Stimulated activated CD4-positive, alpha-beta T cell treated with anti-CD3 and anti-CD28 coated beads, Interleukin-15, amount 100 ng/mL, for 24 hours (primary cell): Measurements from ENCODE around the gene LYRM4.

ENCODE experiments used
- DNase-seq: peaks from one replicate; pipeline ENCODE4 v3.0.0-alpha.2; 2020

Gene LYRM4

DNA sequence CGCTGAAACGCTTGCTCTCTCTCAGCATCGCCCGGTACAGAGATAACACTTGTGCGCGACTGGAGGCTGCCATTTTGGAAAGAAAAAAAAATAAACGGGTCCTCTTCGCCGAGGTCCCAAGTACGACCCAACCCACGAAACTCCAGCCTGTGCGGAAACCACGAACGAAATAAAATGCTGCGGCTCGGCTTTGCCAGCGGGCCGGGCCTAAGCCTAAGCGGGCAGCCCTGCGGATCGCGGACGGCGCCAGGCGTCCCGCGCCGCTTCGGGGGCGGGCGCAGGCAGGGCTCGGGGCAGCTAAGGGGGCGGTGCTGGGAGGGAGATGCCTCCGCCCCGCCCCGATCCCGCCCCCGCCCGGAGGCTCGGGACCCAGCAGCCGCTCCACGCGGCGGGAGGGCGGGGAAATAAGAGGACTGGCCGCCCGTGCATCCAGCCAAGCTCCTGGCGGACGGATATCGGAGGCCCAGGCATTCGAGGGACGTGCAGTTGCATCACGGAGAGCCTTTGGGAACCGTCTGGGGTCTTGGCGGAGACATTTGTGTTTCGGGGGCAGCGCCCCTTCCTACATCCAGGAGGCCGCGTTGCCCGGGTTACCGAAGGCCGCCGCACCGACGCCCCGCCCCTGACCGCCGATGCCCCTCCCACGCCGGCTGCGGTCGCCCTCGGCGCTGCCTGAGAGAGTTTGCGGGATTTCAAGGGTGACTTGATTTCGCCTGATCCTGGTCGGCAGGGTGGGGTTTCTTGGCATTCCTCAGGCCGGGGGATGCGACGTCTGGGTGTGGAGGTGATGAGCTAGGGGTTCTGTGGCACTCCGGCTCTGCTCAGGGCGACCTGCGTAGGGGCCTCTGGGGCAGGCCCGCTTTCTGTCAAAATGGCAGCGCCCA, at the start of gene LYRM4, which contains the start of gene FARS2:
TSS of gene LYRM4 (minus strand) at position 290 of the 884 bp plus-strand sequence. CDS start at position 73, 217 bp downstream.
TSS of gene FARS2 (plus strand) at position 853 of the 884 bp plus-strand sequence.
- peak; percentile 92 for DNase-seq

DNA sequence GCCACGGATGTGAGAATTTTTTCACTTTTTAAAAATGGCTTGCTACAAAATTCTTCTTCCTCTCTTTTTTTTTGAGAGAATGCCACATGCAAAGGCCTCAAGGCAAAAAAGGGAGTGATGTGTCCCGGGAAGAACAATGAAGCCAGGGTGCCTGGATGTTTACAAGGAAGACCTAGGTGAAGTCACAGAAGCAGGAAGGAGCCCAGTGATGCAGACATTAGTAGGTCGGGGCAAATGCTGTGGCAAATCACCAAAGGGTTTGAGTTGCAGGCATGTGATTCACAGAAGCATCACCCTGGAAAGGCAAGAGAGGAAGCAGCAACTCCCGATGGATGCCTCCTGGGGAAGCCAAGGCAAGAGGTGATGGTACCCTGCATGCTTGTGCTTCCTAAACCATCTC, 47.3 kb upstream of the LYRM4 start:
- DNase-seq: no peak

DNA sequence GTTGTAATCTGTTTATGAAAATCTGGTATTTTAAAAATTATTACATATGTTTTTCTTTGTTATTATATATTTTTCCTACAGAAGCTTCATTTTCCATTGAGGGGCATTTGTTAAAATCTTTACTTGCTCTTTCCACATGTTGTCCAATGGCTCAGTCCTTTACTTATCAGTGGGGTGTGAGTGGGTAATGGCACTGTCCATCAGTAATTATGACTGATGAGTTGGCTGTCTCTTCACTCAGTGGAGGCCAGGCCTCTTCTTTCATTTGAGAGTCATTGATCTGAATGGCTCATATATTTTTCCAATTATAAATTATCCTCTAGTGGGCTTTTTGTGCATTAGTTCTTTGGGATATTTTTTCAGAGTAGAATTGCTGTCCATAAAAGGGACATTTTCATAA, 46.3 kb upstream of the LYRM4 start:
- DNase-seq: no peak

DNA sequence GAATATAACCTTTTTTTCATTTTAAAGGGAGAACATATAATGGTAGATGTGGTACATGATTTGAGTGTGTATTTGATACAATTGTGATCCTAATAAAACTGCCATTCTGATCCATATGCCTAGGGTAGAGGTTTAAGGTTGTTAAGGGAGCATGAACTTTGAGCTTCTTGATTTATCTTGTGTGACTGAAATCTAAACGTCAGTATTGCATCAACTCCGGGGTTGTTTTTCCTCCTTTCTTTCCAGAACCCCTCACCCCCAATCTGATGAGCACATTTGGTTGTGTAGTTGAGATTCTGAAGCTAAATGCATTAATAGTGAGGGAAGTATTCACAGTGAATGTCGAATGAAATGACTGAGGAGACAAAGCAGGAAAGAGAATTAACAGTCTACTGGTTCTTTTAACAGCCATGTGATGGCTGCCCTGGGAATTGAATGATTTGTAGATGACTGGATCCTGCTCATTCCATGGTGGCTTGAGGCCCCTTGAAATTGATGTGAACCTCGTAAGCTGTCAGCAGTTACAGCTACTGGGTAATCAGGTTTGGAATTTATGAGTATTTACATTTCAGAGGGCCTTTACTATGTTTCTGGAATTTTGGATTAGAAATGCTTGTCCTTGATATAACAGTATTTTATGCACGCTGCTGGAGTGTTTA, 45.3 kb upstream of the LYRM4 start:
- no peak for DNase-seq

DNA sequence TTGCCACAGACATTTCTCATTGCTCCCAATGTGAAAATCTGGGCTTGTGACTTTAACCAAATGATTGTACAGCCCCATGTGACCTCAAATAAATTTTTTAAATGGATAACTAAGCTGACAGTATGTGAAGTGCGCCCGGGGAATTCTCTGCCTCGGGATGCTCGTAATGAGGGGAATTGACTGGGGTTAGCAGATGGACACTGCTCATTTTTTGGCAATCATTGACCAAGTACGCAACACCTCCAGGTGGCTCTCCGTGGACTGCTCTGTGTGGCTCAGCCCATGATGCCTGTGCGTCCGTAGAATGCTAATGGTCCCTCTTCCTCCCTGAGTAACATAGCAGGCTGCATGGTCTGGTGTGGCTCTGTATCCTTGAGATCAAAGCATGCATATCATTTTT, 42.9 kb upstream of the LYRM4 start:
- no peak for DNase-seq

DNA sequence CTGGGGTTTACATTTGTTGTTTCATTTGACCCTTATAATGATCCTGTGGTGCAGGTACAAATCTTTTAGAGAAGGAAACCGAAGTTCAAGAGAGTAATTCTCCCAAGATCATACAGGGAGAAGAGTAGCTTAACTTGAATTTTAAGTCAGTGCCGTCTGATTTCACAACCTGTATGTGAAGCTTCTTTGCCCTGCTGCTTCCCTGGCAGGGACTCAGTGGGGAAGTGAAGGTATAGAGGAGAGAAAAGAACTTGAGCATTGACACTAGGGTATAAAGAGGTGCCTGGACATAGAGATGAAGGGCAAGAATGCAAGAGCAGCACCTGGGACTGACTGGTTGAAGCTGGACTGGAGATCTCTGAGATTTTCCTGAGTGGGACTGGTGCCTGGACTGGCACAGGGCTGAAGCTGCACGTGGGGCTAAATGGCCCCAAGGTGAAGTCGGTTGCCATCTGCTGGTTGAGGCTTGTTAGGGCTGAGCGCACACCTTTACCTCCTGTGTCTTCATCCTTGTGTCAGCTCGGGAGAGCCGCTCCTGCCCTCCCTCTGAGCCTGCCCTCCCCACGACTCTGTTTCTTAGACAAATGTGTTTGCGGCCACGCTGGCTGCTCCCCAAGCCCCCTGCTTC, 42.4 kb upstream of the LYRM4 start:
- DNase-seq: peak; percentile 65

DNA sequence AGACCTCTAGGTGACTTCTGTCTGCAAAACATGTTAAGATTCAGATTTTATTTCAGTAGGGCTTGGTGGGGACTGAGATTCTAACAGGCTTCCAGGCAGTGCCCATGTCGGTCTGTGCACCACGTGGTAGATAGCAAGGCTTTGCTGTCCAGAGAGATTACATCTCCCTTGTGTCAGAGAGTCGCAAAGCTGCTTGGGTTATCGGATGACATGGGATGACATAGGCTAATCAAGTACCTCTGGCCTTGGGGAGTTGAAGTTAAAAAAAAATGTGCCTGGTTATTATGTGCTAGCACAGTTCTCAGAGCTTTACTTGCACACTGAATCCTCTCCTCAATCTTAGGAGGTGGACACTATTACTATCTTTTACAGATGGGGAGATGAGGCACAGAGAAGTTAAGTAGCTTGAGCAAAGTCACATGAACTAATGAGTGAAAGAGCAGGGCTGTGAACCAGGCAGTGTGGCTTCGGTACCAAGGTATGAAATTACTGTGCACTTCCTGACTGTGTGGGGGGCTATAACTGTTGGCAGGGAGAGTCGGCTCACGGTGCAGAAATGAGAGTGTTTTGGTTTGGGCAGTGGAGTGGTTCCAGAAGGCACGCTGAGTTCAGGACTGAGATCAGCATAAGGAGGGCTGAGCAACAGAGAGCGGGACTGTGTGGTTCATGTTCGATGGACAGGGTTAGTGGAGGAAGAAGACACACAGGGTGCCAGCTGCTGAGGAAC, 41.6 kb upstream of the LYRM4 start:
- DNase-seq: peak; percentile 64

DNA sequence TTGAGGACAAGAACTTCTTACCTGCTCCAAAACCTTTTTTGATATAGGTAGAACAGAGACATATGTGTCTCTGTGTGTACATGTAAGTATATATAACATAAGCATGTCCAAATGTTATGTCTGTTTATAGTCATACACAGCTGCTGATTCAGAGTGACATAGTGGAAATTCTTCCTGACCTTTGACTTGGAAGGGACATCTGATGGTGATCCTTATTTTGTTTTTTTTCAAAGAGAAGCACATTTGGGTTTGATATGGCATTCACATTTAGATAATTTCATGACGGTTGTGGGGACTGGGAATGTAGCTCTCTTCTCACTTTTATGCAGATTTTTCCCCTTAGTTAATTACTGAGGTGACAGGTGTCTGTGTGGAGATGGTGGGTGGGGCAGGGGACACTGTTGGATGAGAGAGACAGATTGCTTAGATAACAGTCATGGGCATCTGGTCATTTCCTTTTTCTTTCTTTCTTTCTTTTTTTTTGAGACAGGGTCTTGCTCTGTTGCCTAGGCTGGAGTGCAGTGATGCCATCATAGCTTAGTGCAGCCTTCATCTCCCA, 39.5 kb upstream of the LYRM4 start:
- no peak for DNase-seq

DNA sequence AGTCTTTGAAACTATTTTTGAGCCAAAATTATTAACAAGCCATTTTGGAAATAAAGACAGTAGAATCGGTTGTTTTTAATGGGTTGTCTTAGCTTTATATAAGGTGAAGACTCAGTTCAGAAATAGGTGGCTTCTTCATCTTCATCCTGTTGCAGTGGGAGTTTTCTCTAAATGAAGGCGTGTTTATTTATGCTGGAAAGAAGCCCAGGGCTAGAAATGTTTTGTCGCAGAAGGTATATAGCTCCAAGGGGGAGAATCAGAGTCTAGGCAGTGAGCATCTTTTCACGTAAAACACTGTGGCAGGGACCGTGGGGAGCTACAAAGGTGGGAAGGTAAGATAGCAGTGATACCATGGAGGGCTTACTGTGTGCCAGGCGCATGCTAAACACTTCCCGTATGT, 34.9 kb upstream of the LYRM4 start:
- DNase-seq: no peak

DNA sequence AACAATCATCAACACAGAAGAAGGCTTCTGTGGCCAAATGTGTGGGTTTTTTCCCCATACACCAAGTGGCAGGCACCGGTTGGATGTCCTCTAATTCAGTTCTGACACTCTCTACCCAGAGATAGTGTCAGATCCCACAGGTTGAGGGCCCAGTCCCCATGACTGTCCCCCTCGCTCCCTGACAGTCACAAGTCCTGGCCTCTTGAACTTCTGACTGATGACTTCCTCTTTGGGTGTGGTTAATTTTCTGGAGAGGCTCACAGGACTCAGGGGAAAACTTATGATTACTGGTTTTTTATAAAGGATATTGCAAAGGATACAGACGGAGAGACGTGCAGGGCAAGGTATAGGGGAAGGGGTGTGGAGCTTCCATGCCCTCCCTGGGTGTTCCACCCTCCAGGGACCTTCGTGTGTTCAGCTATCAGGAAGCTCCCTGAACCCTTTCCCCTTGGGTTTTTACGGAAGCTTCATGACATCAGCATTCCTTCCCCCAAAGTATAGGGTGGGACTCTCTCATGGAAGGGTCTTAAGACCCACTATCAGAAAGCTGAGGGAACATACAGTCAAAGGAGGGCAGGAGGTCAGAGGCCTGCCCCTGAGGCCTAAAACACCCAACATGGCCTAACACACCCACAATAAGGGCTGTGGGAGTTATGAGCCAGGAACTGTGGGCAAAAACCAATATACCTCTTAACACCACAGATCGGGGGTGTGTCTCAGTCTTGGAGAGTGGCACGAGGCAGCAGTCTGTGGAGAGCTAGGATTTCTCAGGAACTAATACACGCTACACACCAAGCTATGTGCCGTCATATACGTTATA, 33.9 kb upstream of the LYRM4 start:
- DNase-seq: peak; percentile 8

DNA sequence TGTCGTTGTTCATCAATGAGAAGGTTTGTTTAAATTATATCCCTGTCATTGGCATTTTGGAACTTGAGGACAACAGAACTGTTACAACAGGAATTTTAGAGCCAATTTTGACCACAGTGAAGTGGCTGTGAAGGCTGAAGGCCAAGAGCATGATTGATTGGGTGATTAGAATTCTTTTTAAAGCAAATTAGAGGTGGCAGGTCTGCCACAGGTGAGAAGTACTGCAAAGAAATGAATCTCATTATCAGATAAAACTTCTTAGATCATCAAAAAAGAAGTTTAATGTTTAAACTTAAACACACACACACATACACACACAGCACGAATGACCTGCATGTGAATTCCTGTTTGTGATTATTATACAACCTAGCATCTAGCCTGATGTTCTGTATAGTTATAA, 32.9 kb upstream of the LYRM4 start:
- no peak for DNase-seq

DNA sequence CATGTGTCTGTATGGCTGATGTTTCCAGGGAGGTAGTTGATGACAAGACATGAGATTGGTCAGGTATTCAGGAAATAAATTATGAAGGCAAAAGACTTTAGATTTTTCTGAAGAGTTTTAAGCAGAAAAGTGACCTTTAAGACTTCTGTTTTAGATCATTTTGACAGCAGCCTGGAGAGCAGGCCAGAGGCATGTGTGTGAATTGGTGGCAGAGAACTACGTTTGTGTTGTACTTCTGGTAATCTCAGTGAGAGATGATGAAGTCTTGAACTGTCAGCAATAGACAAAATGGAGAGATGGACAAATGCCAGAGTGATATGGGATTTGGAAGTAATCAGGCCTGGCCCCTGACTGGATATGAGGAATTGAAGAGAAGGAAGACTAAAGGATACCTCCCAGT, 31.4 kb upstream of the LYRM4 start:
- no peak for DNase-seq

DNA sequence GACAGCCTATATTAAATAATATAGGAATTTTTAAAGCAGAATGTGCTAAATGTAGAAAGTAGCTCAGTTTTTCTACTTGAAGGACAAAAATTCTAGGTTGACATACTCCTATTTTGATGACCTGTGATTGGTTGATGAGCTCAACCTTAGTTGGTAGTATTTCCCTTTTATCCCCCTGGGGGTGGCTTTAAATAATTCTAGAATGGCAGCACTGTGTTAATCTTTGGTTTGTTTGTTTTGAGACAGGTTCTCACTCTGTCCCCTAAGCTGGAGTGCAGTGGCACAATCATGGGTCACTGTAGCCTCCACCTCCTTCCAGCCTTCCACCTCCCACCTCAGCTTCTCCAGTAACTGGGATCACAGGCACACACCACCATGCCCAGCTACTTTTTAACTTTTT, 29.8 kb upstream of the LYRM4 start:
- no peak for DNase-seq

DNA sequence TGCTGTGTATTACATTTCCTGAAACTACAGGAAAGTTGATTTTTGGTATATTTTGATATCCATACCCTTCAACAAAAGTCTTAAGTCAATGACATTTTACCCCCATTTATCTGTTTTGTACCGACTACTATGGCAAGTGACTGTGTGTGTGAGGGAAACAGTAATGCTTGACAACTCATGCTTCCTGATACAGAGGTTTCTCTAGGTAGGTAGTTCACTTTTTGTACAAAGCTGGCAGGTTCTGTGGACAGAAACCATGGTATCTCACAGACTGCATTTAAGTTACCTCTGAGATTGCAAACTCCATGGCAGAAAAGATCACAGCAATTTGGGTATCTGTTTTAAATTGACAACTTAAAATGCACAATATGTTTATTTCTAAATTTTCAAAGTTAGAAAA, 29.3 kb upstream of the LYRM4 start:
- no peak for DNase-seq

DNA sequence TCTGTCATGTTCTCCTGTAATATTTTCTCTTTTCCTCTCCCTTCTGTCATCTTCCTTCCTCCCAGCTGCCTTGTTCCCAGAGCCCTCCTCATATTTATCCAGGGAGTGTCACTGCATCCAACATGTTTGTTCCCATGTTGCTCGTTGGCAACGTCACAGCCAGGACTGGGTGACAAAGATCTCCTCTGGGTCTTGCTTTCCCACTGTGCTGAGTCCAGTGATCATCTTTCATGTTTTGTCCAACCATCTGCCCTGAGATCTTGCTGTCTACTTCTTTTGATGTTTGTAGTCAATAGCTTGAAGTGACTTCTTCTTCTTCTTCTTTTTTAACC, 27.2 kb upstream of the LYRM4 start:
- no peak for DNase-seq

DNA sequence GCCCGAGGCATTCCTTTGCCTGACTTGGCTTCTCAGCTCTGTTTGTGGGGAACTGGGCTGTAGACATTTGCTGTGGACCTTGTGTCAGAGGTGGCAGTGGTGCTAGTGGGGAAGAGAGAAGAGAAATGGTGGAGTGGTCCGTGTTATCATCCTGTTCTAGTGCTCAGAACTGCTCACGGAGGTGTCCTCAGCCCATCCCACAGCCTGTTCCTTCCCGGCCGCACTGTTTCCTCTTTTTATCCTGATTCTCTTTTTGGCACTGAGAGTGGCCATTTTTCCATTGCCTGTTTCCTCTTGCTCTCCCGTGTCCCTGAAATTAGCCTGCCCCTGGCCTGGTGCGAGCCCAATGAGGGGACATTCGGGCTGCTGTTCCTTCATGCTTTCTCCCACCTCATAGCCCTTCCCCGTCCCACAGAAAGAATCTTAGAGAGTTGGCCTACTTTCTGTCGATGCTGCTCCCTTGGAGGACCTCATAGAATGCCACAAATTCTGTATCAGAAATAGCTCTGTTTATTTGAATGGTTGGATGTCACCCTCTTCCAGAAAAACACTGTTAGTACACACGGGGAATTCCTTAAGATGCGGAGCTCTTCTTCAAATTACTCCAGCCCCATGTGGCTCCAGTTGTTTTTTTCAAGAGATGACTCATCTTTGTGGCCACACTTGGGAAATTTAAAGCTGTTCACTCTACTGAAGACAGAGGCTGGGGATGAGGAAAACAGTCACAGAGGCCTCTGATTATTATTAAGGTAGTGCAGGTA, 26.6 kb upstream of the LYRM4 start:
- no peak for DNase-seq

DNA sequence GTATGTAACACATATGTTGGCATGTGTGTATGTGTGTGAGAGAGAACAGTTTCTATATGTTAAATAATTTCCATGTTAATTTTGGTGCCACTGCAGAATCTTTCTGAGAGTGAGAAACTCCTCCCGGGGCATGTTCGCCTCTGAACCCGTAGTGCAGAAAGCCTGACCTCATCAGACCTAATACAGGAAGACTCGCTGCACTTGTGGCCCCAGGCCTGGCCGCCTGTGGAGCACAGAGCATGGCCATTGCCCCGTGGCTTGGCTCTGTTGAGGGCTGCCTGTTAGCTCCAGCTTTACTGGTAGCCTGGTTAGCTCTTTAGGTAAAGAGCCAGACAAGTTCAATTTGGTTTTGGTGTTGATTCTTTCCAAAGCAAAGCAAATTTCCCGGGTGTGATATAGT, 26.0 kb upstream of the LYRM4 start:
- DNase-seq: no peak

DNA sequence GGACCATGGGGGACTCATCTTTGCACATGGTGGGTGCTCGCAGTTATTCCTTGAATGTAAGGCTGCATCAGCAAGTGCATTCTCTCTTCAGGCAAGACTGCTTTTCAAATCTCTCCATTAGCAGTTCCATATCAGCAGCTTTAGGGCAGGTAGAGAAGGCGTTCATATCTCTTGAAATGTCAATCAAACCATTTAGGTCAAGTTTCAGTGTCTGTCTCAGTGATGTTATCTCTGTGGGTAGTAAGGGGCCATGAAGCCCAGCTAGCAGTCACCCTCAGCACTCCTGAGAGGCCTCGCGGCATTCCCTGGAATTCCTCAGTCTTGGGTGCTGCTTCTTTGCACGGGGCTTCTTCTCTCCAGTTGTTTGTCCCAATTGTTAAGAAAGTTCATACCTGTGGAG, 24.8 kb upstream of the LYRM4 start:
- no peak for DNase-seq

DNA sequence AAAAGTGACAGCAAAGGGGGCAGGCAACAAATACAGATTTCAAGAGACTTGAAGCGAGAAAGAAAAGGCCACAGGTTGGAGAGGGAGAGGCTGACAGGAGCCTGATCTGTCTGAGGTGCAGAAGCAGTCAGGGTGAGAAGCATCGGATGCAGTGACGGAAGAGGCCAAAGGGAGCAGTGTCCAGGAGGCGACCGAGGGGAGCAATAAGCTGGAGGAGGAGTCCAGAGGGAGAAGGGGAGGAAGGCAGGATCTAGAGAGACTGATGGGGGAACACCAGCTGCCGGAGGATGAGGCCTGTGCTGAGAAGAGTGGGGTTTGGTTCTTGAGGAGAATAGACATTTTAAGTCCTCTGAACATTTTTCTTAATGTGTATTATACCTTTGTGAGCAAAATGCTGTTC, 24.3 kb upstream of the LYRM4 start:
- no peak for DNase-seq

DNA sequence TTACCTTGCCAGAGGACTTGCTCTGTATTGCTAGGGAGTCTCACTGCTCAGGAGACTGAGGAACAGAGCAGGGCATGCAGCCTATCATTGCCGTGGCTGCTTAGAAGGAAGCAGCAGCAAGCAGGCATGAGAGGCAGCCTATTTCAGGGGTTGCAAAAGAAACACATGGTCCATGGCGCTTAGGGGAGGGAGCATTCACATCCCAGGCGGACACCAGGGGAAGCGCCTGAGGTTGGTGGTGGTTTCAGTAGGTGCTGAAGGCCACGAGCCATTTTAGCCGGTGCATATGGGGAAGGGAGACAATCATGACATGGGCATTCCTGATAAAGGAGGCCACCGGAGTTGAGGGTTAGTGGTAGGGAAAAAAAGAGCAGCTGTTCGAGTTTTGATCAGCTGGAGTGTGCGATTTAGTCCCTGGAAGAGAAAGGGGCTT, 21.5 kb upstream of the LYRM4 start:
- no peak for DNase-seq

DNA sequence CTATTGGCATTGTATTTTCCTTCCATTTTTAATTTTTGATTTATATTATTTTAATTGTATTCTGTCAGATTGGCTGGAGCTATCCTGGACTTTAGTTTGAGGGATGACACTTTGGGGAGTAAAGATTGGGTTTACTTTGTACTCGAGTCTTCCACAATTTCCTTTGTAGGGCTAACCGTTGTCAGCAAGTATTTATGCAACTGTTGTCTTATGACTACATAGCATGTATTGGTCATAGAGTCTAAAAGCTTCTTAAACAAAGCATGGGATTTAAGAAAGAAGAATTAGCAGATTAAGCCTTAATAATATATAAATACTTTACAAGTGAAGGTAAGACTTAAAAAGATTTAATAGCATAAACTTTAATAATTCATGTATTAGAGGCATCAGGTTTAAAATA, 20.2 kb upstream of the LYRM4 start:
- no peak for DNase-seq
